Loucy (cell line): Measurements from ENCODE around the gene BRD1.

ENCODE experiments used
- H2AFZ ChIP-seq: fragments of 200-600 bp; sonication (generic); 2 replicates; pipeline ENCODE4 v1.6.0; 2016; ENCODE audit warnings: antibody characterized with exemption, mild to moderate bottlenecking, low read length, moderate library complexity
- H3F3A ChIP-seq: fragments of 200-600 bp; 2 replicates; pipeline ENCODE4 v1.6.0; 2016; ENCODE audit warnings: antibody characterized with exemption, low read depth, mild to moderate bottlenecking
- H3K27me3 ChIP-seq: fragments of 200-600 bp; sonication (generic); 2 replicates; pipeline ENCODE4 v1.6.1; 2014; ENCODE audit warnings: low read length, mild to moderate bottlenecking; ENCODE audit not compliant: insufficient read depth, poor library complexity, severe bottlenecking
- H3K36me3 ChIP-seq: fragments of 200-600 bp; sonication (generic); 2 replicates; pipeline ENCODE4 v1.6.1; 2016; ENCODE audit warnings: low read length; ENCODE audit not compliant: insufficient read depth
- H3K4me1 ChIP-seq: fragments of 200-600 bp; sonication (generic); 2 replicates; pipeline ENCODE4 v1.5.1; 2014; ENCODE audit warnings: low read length, mild to moderate bottlenecking; ENCODE audit not compliant: insufficient read depth, poor library complexity, severe bottlenecking
- H3K4me2 ChIP-seq: fragments of 200-600 bp; sonication (generic); 2 replicates; pipeline ENCODE4 v1.6.0; 2014; ENCODE audit warnings: antibody characterized with exemption, low read length, low read depth, mild to moderate bottlenecking; ENCODE audit not compliant: poor library complexity, severe bottlenecking
- H3K4me3 ChIP-seq: fragments of 200-600 bp; sonication (generic); 2 replicates; pipeline ENCODE4 v1.5.1; 2014; ENCODE audit warnings: low read length, mild to moderate bottlenecking, mixed read lengths; ENCODE audit not compliant: poor library complexity, severe bottlenecking
- H3K79me2 ChIP-seq: fragments of 200-600 bp; sonication (generic); 2 replicates; pipeline ENCODE4 v1.6.1; 2014; ENCODE audit warnings: low read length; ENCODE audit not compliant: insufficient read depth
- H3K9ac ChIP-seq: fragments of 200-600 bp; sonication (generic); 2 replicates; pipeline ENCODE4 v1.6.0; 2014; ENCODE audit warnings: mild to moderate bottlenecking, low read depth, low read length, moderate library complexity; ENCODE audit not compliant: poor library complexity, severe bottlenecking
- H3K9me2 ChIP-seq: fragments of 200-600 bp; sonication (generic); replicated peaks from 2 replicates; pipeline ENCODE4 v1.6.1; 2016; ENCODE audit warnings: low read depth, low read length, mixed read lengths
- H3K9me3 ChIP-seq: fragments of 200-600 bp; sonication (generic); 2 replicates; pipeline ENCODE4 v1.6.1; 2014; ENCODE audit warnings: mild to moderate bottlenecking, antibody characterized with exemption, low read length, low read depth; ENCODE audit not compliant: insufficient read depth
- H4K20me1 ChIP-seq: fragments of 200-600 bp; sonication (generic); 2 replicates; pipeline ENCODE4 v1.6.0; 2014; ENCODE audit warnings: antibody characterized with exemption, low read length, mild to moderate bottlenecking; ENCODE audit not compliant: insufficient read depth, poor library complexity, severe bottlenecking
- EZH2phosphoT487 ChIP-seq: fragments of 200-600 bp; IDR thresholded peaks from 2 replicates; pipeline ENCODE4 v1.6.1; 2018; ENCODE audit warnings: antibody characterized with exemption, mild to moderate bottlenecking, moderate library complexity, borderline replicate concordance
- TF ChIP-seq, protein P1 (sequence below): fragments of 200-600 bp; sonication (generic); conservative IDR thresholded peaks from 2 replicates; pipeline ENCODE4 v1.5.1; 2014; ENCODE audit warnings: mild to moderate bottlenecking, antibody characterized with exemption, low read length

The BRD1 gene

DNA sequence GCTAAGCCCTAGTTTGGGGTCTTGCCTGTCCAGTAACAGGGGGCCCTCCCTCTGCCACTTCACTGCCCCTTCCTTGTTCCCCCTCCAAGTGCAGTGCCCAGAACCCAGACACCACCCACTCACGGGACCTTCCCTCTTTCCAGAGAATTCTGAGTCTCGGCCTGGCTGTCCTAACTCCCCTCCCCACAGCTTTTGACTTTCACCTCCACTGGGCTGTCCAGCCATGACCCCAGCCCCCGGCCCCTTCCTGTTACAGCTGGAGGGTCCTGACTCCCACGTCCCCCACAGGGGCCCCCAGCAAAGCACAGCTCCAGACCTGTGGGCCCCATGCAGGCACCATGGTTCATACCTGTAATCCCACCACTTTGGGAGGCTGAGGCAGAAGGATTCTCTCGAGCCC is 71.5 kb downstream of the BRD1 start:
- H3K4me2 ChIP-seq, result no peak overlapping the region
- no peaks in the 10 kb centered on the region for H3K9me2 ChIP-seq
- H4K20me1 ChIP-seq, result no peaks in the 10 kb centered on the region
- H3K4me1 ChIP-seq, result peaks cover 7% of the 10 kb centered on the region
- H3F3A ChIP-seq, result no peaks in the 10 kb centered on the region
- no peak overlapping the region for H3K4me3 ChIP-seq
- H3K79me2 ChIP-seq, result no peaks in the 10 kb centered on the region
- H3K36me3 ChIP-seq, result no peaks in the 10 kb centered on the region
- no peaks in the 10 kb centered on the region for H3K27me3 ChIP-seq
- no peaks in the 10 kb centered on the region for H3K9me3 ChIP-seq
- no peak overlapping the region for H2AFZ ChIP-seq
- H3K9ac ChIP-seq, result no peak overlapping the region
- TF ChIP-seq, protein P1, sequence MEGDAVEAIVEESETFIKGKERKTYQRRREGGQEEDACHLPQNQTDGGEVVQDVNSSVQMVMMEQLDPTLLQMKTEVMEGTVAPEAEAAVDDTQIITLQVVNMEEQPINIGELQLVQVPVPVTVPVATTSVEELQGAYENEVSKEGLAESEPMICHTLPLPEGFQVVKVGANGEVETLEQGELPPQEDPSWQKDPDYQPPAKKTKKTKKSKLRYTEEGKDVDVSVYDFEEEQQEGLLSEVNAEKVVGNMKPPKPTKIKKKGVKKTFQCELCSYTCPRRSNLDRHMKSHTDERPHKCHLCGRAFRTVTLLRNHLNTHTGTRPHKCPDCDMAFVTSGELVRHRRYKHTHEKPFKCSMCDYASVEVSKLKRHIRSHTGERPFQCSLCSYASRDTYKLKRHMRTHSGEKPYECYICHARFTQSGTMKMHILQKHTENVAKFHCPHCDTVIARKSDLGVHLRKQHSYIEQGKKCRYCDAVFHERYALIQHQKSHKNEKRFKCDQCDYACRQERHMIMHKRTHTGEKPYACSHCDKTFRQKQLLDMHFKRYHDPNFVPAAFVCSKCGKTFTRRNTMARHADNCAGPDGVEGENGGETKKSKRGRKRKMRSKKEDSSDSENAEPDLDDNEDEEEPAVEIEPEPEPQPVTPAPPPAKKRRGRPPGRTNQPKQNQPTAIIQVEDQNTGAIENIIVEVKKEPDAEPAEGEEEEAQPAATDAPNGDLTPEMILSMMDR, result no peak
- no peak for TF ChIP-seq EZH2phosphoT487

DNA sequence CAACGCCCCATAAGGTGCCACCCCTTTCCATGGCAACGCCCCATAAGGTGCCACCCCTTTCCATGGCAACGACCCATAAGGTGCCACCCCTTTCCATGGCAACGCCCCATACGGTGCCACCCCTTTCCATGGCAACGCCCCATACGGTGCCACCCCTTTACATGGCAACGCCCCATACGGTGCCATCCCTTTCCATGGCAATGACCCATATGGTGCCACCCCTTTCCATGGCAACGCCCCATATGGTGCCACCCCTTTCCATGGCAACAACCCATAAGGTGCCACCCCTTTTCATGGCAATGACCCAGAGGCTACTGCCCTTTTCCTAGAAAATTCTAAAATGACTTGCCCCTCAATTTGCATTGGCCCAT is 72.1 kb downstream of the BRD1 start:
- Histone ChIP-seq H3K4me1 (peaks cover under 1% of the 10 kb centered on the region), H2AFZ (no peak overlapping the region), H3K4me2 (no peak overlapping the region), H3K27me3 (no peaks in the 10 kb centered on the region), H3K9me3 (no peaks in the 10 kb centered on the region), H3K9me2 (no peaks in the 10 kb centered on the region), H3F3A (no peaks in the 10 kb centered on the region), H3K36me3 (no peaks in the 10 kb centered on the region), H3K4me3 (no peak overlapping the region), H3K9ac (no peak overlapping the region), H3K79me2 (no peaks in the 10 kb centered on the region), H4K20me1 (no peaks in the 10 kb centered on the region)
- TF ChIP-seq, protein P1, result no peak
- TF ChIP-seq EZH2phosphoT487, result no peak

DNA sequence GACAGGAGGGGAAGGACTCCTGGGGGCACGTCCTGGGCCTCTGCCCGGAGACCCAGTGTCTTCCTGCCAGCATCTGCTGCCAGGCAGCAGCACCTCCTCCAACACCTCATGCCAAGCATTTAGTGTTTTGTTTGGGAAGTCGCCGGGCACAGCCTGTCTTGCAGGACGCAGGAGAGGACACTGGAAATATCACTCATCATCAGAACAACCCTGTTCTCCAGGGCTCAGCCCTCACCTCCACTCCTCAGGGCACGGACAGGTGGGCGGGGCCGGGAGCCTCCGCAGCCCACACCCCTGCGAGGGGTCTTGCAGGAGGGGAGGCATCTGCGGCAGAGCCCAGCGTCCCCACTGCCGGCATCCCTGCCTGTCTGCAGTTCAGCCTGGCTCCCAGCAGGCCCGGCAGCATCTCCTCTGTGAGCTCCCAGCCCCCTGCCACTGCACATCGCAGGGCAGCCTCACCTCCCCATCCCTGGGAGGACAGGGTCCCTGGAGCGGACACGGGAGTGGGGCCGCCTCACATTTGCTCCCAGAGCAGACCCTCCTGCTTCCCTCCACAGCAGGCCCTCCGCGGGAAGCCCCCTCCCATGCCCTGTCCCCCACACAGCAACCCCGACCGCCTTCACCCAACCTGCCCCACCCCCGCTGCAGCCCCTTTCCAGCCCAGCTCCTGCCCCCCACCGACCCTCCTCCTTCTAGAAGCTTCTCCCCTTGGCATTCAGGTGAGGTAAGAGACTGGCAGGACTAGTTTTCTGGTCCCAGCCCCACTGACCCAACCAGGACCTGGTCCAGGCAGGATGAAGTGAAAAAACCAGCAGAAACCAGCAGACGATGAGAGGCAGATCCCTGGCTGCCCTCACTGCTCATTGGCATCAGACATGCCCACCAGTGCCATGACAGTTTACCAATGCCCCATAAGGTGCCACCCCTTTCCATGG is 72.7 kb downstream of the BRD1 start:
- Histone ChIP-seq H3K36me3 (no peaks in the 10 kb centered on the region), H2AFZ (no peak overlapping the region), H4K20me1 (no peaks in the 10 kb centered on the region), H3K4me1 (no peaks in the 10 kb centered on the region), H3K4me3 (no peak overlapping the region), H3F3A (no peaks in the 10 kb centered on the region), H3K4me2 (no peak overlapping the region), H3K9me2 (no peaks in the 10 kb centered on the region), H3K27me3 (no peaks in the 10 kb centered on the region), H3K79me2 (no peaks in the 10 kb centered on the region), H3K9ac (no peak overlapping the region), H3K9me3 (no peaks in the 10 kb centered on the region)
- TF ChIP-seq, protein P1, result no peak
- TF ChIP-seq EZH2phosphoT487, result no peak
